Dermis microvascular lymphatic vessel endothelial cell (primary cell): ENCODE measurements around the gene CYB5R2. TPM values are rescaled to one million over a fixed set of nuclear protein-coding genes. Genes with fewer than 3 reads are reported as not detected.
"Not testable (repeated sequence)": the region's sequence is repeated elsewhere in the genome, so short reads cannot be mapped to it uniquely, and the experiment has no call there.

ENCODE experiments used
- DNase-seq, 2 donors: peaks; one replicate each; pipeline versions ENCODE4 v3.0.0 to v3.0.0-alpha.2; 2010; ENCODE audit warnings: low read depth in 2 of 2
- total RNA-seq: library from RNA; depleted of rRNA; stranded (reverse); fragments of >200 nt; gene quantifications from 2 replicates; pipeline ENCODE4 v1.2.1, GENCODE V29; 2014

The CYB5R2 gene
- total RNA-seq, 1 donor from 2014 or later = 0.77 TPM

- no peak for DNase-seq
Measured at GRCh38 chr11:7670641-7671040, 2.7 kb downstream of the CYB5R2 start.

- no peak for DNase-seq
Measured at GRCh38 chr11:7668911-7669310, 4.4 kb downstream of the CYB5R2 start.

- DNase-seq = no peak
Measured at GRCh38 chr11:7668464-7668863, 4.8 kb downstream of the CYB5R2 start.

GRCh38 chr11:7667460-7667859 lies 5.8 kb downstream of the CYB5R2 start:
- DNase-seq = no peak

- no peak for DNase-seq
Measured at GRCh38 chr11:7666292-7666866, 6.9 kb downstream of the CYB5R2 start.

- DNase-seq = peak; percentile 62 to 77
Measured at GRCh38 chr11:7665473-7666291, 7.6 kb downstream of the CYB5R2 start.

GRCh38 chr11:7664867-7665266 lies 8.4 kb downstream of the CYB5R2 start:
- DNase-seq = no peak

GRCh38 chr11:7663531-7663930 lies 9.8 kb downstream of the CYB5R2 start:
- not testable (repeated sequence) for DNase-seq

- DNase-seq = peak; percentile 5 to 68
Measured at GRCh38 chr11:7657306-7658025, 15.8 kb downstream of the CYB5R2 start.

GRCh38 chr11:7656704-7657103 lies 16.6 kb downstream of the CYB5R2 start:
- no peak for DNase-seq

- DNase-seq = no peak
Measured at GRCh38 chr11:7655253-7656217, 17.8 kb downstream of the CYB5R2 start.

GRCh38 chr11:7654195-7654705 lies 19.1 kb downstream of the CYB5R2 start:
- no peak for DNase-seq

GRCh38 chr11:7651700-7652099 lies 21.6 kb downstream of the CYB5R2 start:
- no peak for DNase-seq

- DNase-seq = no peak
Measured at GRCh38 chr11:7651140-7651551, 22.2 kb downstream of the CYB5R2 start.

- no peak for DNase-seq
Measured at GRCh38 chr11:7648264-7648663, 25.0 kb downstream of the CYB5R2 start.

- no peak for DNase-seq
Measured at GRCh38 chr11:7646866-7647265, 26.4 kb downstream of the CYB5R2 start.

GRCh38 chr11:7645206-7645605 lies 28.1 kb downstream of the CYB5R2 start:
- no peak for DNase-seq

- no peak for DNase-seq
Measured at GRCh38 chr11:7643314-7643713, 30.0 kb downstream of the CYB5R2 start.

GRCh38 chr11:7642747-7643146 lies 30.6 kb downstream of the CYB5R2 start:
- no peak for DNase-seq

- DNase-seq = no peak
Measured at GRCh38 chr11:7640816-7641215, 32.5 kb downstream of the CYB5R2 start.

- DNase-seq = no peak
Measured at GRCh38 chr11:7639643-7640025, 33.7 kb downstream of the CYB5R2 start.
